ENCODE measurements around the gene PNPLA7.

- TF ChIP-seq CTCF (IDR thresholded peaks at IDR 0.05) (no peak), EZH2 (IDR thresholded peaks at IDR 0.05; ENCODE audit: borderline replicate concordance, insufficient read depth, low read depth, low read length, poor library complexity, severe bottlenecking) (no peak)
Observed at GRCh38 chr9:137479892-137480685, 70.1 kb downstream of the PNPLA7 start.

Data from B cell (primary cell).